HG02642 (cell line): ENCODE measurements around the gene OCA2.

Experiments used
- ATAC-seq: cut with Tn5 transposase; IDR thresholded peaks from one replicate; pipeline ENCODE4 v1.9.1; 2021; ENCODE audit warnings: mild to moderate bottlenecking; ENCODE audit not compliant: unreplicated experiment, poor library complexity

OCA2 gene

DNA sequence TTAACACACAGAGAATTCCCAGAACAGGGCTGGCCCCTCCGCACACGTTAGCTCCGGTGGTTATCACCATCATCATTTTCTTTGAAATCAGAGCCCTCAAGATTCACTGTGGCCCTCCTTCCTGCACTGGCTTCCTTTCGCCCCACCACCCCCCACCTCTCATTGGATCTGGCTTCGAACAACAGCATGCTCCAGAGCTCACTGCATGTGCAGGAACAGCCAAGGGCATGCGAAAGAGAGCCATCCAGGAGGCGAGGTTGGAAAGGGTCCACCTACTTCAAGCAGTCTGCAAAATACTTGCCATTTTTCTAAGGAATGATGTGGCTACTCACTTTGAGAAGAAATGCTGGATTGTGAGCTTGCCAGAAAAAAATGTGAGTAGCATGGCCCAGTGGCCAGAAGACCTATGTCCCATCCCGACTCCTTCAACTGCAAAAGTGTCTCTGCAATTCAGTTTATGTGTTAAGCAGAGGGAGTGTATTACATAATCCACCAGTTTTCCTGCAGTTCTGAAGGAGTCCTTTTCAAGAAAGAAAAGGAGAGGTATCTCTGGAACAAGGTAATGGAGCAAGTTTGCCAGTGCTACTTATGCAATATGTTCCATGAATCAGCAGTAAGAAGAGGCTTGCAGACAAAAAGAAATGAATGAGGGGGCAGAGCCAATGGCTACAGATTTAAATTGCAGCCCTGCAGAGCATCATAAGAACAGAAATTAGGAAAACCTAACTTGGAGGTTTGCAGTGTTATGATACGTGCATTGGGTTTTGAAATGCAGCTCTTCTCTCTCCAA, 92.8 kb downstream of the OCA2 start:
- no peak for ATAC-seq

DNA sequence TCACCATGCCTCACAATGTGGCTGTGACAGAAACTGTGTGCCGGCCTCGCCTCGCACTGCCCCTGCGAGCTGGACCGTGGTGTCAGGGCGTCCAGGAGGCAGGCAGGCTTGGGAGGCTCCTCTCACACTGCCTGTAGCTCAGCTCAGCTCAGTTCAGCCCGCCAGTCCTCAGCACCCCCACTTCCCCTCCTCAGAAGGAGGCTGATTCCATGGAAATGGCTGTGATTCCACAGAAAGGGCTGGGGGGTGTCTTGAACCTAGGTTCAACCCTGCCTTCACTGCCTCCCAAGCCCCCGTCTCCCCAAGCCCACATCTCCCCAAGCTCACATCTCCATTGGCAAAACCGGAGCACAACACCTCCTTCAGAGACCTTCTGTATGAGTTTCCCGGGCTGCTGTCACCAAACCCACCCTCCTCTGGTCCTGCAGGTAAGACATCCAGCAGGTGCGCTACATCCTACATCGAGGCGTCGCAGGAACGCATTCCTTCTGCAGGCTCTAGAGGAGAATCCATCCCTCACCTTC, 94.0 kb downstream of the OCA2 start:
- ATAC-seq: no peak

DNA sequence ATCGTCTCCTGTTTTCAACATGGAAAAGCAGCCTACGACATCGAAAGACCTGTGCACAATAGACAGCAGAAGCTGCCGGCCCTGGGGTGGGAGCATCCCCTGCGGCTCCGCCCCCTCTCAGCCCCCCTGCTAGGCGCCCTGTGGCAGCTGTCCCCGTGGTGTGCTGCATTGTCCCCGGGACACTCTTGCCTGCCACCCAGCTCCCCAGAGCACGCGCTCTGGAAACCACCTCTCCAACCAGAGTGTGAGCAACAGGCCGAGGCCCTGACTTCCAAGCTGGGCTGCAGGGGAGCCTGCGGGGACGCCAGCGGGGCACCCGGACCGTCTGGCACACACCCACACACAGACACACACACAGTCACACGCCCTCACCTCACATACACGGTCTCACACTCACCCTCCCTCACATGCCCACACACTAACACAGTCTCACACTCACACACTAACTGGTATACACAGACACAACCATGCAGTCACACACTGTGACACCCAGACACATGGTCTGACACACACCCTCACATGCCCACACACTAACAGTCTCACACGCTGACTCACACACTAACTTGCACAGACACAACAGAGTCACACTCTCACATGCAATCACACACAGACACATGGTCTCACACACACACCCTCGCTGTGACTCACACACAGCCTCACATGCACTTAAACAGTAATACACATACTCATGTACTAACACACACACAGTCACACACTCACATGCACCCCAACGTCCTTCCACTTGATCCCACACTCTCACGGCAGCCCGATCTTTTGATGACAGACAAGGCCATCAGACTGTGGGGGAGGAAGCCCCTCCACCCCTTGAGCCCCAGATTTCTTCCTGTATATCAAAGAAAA, 94.7 kb downstream of the OCA2 start:
- no peak for ATAC-seq

DNA sequence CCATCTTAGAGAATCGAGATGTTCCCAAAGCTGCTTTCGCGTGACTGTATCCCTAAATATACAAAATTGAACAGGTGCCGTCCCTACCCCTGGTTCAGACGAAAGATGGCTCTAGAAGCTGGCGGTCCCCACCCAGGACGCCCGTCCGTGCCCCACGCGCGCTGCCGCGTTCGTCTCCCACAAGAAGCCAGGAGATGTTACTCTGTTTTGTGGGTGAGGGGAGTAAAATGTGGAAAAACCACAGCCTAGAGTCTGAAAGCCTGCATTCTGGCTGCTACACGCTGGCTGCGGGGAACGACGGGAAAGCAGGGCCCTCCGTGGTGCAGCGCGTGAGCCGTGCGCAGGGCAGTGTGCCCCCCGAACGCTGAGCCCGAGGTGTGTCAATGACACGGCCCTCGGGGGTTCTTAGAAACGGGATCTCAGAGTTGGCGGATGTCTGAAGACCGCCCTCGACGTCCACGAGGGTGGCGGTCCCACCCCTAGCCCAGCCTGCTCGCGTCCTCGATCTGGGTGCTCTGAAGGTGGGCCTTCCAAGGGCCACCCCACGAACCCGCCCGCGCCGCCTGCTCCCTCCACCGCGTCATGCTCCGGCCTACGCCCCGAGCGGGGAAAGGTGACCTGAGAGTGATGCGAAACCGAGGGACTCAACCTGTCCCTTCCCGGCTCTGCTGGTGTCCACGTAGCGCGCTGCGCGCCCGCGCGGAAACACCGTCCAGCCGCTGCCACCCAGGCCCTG, 95.6 kb downstream of the OCA2 start:
- no peak for ATAC-seq

DNA sequence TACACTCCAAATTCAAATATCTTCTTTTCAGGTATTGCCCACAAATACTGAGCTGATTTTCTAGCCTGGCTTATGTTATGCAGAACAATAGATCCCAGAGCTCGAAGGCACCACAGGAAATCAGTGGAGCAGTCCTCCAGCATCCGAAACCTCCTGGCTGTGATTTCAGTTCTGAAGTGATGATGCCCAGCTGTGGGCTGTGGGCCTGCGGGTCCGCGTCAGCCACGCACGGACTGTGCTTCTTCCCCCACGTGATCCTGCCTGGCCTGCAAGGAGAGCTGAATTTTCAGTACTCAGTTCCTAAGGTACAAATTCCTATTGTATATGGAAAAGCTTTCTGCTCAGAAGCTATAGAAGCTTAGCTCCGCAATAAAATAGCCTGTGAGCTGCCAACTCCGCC, 96.2 kb downstream of the OCA2 start:
- ATAC-seq: no peak

DNA sequence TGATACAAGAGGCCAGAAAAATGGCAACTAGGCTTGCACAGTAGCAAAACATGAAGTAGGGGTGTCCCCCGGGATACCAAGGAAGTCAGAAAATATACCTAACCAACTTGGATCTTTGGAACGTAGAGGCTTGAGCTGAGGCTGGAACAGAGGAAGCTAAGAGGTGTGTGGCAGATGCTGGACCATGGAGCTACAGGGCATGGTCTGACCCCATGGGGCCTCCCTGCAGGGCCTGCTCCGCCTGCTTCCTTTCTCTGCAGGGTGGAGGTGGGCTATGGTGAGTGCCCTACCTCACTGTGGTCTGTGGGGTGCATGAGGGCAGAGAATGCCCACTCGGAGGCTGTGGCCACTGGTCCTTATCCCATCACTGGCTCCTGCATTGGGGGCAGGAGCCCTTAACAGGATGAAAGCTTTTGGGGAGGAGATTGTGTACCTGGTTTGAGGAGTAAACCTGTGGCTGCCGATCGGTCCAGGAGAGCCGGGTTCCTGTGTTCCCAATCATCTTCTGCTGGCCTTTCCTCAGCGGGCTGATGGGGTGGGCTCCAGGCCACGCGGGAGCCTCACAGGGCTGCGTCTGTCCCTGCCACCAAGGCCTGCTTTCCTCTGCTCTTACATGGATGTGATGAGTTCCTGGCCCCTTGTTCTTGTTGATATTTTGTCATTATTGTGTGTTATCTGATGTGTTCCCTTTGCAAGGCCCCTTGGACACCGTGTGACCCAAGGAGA, 96.8 kb downstream of the OCA2 start:
- no peak for ATAC-seq

DNA sequence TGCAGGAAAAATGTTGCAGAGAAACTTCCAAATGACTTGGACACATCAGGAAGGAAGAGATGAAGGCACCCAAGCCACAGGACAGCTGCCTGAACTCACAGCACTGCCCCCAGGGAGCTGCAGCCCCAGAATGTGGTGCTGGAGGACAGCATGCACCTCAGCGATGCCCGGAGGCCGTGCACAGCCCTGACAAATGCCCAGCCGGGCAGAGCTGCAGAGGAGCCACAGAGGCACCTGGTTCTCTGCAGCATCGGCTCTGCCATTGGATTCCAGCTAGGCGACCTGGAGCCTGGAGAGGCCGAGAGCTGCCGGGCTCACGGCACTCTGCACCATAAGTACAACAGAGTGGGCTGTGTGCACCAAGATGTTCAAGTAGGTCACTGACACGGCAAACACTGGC, 97.5 kb downstream of the OCA2 start:
- no peak for ATAC-seq

DNA sequence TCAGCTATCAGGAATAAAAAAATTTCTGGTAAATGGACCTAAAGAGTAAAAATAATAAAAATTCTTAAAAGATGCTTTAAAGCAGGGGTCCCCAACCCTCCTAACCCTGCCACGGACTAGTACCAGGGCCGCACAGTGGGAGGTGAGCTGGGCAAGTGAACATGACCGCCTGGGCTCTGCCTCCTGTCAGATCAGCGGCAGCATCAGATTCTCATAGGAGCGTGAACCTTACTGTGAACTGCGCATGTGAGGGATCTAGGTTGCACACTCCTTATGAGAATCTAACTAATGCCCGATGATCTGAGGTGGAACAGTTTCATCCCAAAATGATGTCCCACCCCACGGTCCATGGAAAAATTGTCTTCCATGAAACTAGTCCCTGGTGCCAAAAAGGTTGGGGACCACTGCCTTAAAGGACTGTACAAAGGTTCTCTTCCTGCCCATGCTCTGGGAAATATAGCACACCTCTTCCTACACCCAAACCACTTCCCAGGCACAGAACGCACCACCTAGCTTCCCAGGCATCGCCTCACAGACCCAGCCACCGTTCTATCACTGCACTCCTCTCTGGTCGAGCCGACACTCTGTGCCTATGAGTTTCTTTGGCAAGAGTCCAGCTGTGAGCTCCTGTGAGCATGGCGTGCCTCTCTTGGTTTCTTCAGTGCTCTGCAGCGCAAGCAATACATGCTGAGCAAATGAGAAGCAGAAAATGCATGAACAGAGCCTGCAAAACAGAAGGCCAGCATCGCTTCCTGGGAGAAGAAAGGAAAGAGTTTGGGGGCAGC, 104.9 kb downstream of the OCA2 start:
- ATAC-seq: no peak

DNA sequence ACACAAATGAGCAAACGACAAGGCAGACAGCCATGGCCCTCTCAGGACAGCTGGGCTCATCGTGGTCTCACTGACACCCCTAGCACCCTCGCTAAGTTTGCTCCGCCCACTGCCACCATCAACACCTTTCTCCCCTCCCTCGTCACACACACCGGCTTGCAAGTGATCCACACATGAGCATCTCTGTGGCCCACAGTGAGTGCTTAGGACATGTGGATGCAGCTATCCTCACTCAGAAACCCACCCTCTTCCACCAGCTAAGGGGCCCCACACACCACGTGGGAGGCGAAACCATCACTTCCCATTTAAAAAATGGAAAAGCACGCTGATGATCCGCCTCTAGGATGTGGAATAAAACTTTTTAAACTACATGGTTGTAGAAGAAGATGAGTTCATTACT, 105.6 kb downstream of the OCA2 start:
- ATAC-seq: no peak

DNA sequence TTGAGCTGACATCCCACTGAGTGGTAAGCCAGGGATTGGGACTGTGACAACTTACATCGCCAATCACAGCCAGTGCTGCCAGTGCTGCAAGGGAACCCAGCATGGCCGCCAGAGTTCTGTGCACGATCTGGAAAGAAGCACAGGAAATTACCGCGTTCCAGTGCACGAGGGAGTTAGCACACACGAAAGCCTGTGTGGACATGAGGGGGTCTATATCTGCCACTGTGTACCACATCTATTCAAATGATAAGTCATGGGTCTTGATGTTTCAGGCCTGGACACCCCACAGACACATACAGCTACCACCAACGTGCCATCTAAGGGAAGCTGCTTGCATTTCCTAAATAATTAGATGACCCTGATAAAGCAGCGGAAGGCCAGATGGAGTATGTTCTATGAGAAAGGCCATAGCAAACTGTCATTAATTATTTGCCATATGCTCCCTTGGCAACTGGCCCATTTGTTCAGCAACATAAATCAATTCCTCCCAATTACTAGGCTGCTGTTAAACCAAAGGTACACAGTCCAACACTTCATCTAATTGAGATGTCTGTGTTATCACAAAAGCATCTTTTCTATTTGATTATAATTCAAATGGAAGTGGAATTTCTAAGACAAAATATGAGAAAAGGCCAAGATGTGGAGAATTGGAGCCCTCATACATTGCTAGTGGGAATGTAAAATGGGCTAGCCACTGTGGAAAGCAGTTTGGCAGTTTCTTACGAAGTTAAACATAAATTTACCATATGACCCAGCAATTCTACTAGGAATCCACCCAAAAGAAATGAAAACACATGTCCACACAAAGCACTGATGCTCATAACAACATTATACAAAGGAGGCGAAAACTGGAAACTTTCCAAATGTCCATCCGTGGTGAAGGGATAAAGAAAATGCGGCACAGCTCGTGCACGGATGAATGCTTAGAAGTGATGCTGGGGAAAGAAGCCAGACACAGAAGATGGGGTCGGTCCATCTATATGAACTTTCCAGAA, 108.3 kb downstream of the OCA2 start:
- no peak for ATAC-seq

DNA sequence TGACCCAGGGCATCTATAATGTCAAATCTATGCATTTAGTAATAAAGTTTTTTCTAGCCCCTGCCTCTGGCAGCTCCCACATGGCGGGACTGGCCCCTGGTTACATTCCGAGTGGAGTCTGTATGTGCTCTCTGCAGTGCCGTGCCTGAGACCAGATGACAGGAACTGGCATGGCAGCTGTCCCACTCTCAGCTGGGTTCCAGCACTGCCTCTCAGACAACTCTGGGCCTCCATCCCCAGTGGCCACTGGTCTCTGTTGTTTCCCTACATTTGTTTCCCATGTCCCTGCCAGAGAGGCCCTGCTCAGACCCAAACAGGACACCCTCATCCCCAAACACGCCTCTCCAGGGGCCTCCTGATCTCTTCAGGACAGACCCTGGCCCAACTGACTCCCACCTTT, 109.3 kb downstream of the OCA2 start:
- no peak for ATAC-seq

DNA sequence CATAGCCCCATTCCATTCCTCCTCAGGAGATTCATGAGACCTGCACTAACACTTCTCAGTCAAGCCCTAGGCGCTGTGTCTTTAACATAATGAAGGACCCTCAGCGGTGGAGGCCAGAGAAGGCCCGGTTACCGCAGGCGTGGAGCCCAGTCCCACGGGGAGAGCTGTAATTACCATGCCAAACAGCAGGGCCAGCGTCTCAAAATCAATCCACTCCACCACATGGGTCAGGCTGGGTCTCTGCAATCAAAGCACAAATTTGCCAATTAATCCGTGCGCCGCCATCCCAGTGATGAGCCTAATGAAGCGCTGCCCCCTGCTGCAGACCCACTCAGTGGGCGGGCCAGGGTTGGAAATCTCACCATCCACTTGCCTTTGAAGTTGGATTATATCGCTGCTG, 109.7 kb downstream of the OCA2 start:
- no peak for ATAC-seq

DNA sequence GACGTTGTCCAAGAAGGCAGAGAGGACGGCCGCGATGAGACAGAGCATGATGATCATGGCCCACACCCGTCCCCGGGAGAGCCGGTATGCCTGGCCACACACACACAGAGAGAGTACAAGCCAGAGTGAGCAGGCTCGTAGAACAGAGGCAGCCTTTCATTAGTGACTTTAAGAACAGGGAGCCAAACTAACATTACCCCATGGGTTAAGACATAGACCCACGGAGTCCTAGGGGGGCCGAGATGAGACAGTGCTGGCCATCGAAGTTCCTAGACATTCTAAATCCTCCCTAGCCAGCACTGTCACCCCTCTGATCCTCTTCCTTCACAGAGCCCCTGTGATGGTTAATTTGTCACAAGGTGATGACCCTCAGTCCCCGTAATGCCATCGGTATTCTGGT, 114.0 kb downstream of the OCA2 start:
- no peak for ATAC-seq

DNA sequence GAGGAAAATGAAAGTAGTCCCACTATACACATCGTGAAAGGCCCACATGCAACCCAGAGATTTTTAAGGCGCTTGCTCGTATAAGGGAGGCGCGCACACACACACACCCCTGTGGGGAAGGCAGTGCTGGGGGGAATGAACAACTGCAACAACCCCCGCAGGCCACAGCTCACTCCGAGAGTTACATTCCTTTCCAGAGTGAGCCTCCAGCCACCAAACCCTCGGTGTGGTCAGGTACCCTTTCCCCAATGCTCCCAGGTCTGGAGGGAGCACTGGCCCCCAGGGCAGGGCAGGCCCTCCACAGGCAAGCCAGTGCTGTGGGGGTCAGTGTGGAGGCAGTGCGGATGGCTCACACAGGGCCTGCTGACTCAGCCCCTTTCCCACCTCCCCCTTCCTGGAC, 115.6 kb downstream of the OCA2 start:
- ATAC-seq: no peak

DNA sequence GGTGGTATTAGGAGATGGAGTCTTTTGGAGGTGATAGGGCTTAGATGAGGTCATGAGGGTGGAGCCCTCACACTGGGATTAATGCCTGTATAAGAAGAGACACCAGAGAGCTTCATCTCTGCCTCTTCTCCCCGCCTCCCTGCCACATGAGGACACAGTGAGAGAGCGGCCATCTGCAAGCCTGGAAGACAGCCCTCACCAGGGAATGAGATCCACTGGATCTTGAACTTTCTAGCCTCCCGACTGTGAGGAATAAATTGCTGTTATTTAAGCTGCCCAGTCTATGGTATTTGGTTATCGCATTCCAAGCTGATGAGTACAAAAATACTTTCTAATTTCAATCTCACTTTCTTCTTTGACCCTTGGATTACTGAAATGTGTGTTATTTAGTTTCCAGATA, 121.4 kb downstream of the OCA2 start:
- ATAC-seq: no peak

DNA sequence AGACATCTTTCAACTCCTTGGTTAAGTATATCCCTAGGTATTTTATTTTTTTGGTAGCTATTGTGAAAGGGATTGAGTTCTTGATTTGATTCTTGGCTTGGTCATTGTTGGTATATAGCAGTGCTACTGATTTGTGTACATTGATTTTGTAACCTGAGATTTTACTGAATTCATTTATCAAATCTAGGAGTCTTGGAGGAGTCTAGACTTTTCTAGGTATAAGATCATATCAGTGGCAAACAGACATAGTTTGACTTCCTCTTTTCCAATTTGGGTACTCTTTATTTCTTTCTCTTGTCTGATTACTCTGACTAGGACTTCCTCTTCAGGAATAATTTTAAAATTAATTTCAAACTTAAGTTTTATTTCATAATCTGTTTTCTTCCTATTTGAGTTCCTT, 125.2 kb downstream of the OCA2 start:
- ATAC-seq: no peak

DNA sequence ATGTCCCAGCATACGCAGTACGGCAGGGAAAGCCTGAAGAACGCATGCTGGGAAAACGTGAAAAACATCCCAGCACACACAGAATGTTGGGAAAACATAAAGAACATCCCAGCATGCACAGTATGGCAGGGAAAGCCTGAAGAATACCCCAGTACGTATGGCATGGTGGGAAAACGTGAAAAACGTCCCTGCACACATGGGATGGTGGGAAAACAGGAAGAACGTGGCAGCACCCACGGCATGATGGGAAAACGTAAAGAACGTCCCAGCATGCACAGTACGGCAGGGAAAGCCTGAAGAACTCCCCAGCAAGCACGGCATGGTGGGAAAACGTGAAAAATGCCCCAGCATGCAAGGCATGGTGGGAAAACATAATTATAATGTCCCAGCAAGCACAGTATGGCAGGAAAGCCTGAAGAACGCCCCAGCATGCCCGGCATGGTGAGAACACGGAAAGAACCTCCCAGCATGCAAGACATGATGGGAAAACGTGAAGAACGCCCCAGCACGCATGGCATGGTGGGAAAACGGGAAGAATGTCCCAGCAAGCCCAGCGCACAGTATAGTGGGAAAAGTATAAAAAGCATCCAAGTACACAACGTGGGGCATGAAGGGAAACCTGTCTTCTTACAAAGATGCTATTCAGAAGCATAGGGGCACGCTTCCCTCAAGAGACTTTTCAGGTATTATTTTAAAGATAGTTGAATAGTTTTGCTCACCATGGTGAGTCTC, 128.3 kb downstream of the OCA2 start:
- ATAC-seq: no peak

DNA sequence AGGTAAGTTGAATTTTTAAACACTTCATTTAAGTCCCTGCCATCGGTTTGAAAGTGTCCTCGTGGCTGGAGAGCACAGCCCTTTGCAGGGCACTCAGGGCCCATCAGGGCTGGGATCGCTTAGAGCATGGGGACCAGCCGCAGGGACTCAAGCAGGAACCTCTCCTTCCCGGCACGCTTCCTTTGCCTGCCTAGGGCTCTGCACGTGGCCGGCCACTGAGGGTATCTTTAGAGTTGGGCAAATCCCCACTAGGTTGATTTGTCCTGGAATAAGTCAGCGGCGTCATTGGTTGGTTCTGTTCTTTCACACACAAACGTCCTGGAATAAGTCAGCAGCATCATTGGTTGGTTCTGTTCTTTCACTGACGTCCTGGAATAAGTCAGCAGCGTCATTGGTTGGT, 131.6 kb downstream of the OCA2 start:
- no peak for ATAC-seq
